HL-60/S4 treated with retinoic acid at 250 ng/mL for 4 days and 3 days (cell line): Measurements from ENCODE around the gene TPSB2.

ENCODE experiments used
- in situ Hi-C: fragments of 300-500 bp; cut with MboI; formaldehyde crosslinking; loops from 2 replicates; pipeline ENCODE4 v1.7.0; 2022; ENCODE audit warnings: low sequenced_read_pairs

TPSB2 gene

DNA sequence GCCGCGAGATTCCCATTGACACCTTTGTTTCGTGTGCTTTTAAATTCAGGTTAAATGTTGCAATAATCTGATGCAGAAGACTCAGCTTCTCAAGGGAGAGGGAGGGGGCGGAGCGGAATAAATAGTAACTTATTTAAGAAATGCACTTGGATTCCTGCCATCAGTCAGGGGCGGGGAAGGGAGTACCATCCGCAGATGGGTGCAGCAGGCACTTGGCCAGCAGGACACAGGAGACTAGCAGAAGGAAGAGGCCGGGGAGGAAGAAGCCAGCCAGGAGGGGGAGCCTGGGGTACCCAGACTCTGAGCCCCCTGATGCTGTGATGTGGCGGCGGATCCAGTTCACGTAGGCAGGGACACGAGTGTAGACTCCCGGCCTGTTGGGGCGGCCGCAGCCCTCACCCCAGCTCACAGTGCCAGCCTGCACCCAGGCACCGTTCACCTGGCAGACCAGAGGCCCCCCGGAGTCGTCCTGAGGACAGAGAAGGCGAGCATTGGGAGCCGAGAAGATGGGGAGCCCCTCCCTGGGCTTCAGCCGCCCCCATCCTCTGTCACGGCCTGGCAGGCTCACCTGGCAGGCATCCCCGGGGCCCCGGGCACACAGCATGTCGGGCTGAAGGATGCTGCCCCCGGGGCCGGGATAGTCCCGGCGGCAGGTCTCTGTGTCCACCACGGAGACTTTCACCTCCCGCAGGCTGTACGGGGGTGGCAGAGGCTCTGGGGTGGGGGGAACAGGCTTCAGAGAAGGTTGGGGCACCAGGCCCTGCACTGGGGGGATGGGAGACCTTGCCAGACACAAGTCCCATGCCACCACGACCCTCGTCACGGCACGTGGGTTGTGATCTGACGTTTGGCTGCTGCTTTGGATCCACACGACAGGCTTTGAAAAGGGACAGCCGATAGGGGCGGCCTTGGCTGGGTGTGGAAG is 8.1 kb downstream of the TPSB2 start:
- in situ Hi-C loops, result no loop called here

DNA sequence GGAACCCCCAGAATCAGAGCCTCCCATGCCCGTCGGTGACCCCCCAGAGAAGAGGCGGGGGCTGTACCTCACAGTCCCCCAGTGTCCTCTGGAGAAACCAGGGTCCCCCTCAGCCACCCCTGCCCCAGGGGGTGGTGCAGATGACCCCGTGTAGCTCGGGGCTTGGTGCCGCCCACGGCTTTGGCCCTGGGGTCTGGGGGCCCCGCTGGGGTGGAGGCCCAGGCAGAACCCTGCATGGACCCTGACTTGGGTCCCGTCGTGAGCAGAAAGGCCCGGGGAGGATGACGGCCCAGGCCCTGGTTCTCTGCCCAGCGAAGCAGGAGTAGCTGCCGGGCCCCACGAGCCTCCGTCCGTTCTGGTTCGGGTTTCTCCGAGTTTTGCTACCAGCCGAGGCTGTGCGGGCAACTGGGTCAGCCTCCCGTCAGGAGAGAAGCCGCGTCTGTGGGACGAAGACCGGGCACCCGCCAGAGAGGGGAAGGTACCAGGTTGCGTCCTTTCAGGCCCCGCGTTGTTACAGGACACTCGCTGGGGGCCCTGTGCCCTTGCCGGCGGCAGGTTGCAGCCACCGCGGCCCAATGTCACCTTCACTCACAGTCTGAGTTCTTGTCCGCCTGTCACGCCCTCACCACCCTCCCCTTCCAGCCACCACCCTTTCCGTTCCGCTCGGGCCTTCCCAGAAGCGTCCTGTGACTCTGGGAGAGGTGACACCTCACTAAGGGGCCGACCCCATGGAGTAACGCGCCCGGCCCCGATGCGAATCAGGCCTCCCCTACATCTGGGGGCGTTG is 8.9 kb downstream of the TPSB2 start:
- in situ Hi-C loops, result no loop called here

DNA sequence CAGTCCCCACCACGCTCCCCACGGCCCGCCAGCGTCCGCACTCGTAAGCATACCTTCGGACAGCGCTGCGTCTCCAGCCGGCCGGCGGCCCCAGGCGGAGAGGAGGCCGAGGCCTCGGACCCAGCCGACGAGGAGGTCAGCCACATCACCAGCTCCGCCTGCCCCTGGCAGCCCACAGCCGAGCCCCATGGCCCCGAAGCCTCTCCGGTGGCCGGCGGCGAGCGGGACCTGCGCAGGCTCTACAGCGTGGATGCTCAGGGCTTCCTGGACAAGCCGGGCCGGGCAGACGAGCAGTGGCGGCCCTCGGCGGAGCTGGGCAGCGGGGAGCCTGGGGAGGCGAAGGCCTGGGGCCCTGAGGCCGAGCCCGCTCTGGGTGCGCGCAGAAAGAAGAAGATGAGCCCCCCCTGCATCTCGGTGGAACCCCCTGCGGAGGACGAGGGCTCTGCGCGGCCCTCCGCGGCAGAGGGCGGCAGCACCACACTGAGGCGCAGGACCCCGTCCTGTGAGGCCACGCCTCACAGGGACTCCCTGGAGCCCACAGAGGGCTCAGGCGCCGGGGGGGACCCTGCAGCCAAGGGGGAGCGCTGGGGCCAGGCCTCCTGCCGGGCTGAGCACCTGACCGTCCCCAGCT is 9.8 kb downstream of the TPSB2 start:
- in situ Hi-C loops, result no loop called here

DNA sequence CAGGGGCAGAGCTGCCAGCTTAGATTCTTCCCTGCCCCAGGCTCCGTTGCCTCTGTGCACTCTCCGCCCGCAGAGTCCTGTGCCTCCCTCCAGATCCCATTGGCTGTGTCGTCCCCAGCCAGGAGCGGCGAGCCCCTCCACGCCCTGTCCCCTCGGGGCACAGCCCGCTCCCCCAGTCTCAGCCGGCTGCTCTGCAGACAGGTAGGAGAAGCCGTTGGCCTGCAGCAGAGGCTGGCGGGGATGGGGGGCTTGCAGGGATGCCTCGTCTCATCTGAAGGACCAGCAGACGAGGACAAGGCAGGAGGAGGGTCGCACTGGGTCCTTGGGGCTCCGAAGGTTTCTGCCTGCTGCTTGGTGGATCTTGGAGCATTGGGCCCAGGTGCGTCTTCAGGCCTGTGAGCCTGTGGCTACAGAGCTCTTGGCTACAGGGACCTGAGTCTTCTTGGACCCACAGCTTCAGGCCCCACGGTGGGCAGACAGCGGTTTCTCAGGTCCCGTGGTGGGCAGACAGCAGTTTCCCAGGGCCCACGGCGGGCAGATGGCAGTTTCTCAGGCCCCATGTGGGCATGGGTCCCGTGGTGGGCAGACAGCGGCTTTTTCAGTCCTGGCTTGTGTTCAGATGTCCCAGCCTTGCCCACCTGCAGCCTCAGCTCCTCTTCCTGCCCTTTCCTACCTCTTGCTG is 10.9 kb downstream of the TPSB2 start:
- in situ Hi-C loops, result no loop called here

DNA sequence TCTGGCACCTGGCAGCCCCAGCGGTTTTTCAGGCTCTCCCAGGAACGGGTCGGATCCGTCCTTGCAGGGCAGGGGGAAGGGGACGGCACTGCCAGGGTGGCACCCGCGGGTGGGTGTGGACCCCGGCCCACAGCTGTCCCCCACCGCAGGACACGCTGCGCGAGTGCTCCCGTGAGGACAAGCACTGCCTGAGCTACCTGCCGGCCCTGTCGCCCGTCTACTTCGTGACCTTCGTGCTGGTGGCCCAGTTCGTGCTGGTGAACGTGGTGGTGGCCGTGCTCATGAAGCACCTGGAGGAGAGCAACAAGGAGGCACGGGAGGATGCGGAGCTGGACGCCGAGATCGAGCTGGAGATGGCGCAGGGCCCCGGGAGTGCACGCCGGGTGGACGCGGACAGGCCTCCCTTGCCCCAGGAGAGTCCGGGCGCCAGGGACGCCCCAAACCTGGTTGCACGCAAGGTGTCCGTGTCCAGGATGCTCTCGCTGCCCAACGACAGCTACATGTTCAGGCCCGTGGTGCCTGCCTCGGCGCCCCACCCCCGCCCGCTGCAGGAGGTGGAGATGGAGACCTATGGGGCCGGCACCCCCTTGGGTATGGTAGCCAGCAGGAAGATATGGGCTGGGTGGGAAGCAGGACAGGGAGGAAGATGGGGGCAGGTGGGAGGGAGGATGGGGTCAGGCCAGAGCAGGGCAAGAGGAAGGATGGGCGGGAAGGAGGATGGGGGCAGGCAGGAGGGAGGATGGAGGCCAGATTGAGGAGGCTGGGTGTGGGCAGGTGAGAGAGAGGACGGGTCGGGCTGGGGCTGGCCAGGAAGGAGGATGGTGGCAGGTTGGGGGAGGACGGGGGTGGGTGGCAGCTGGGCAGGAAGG is 11.7 kb downstream of the TPSB2 start:
- in situ Hi-C loops, result no loop called here

DNA sequence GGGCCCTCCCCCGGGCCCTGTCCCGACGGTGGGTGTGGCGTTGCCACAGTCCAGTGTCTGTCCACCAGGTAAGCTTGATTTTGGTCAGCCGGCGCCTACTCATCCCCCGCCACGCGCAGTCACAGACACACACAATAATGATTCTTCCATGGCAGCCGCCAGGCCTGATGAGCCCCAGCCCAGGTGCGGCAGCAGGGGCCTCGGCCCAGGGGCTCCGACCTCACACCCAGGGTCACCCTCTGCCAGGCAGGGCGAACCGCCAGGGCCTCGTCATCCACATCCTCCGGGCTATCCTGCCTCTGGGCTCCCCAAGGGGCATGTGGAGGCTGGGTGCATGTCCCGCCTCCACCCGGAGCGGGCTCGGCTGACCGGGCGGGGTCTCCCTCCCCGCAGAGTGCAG is 12.5 kb downstream of the TPSB2 start:
- in situ Hi-C loops, result no loop called here

DNA sequence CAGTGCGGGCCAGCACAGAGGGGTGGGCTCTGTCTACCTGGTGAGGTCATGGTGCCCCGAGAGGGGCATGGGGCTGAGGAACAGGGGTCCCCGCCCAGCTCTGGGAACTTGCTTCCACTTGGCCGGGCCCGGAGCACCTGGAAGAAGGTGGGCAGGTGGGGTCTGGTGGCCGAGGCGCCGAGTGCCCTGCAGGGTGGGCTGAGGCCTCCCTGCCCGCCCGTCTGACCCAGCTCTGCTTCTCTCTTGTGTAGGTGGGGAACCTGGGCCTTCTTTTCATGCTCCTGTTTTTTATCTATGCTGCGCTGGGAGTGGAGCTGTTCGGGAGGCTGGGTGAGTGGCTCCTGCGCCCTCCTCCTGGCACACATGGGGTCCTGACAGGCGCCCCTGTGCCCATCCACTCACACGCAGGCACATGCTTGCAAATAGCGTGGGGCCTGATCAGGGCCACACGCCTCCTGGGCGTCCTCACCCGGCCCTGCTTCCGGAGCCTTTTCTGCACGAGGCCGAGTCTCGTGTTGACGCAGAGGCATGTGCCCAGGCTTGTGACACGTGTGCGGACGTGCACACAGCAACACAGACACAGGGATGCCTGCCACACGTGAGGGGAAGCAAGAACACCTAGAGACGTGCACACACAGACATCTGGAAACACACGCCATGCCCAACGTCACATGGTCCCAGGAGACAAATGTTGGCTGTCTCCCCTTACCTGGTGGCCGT is 13.1 kb downstream of the TPSB2 start:
- in situ Hi-C loops, result no loop called here

DNA sequence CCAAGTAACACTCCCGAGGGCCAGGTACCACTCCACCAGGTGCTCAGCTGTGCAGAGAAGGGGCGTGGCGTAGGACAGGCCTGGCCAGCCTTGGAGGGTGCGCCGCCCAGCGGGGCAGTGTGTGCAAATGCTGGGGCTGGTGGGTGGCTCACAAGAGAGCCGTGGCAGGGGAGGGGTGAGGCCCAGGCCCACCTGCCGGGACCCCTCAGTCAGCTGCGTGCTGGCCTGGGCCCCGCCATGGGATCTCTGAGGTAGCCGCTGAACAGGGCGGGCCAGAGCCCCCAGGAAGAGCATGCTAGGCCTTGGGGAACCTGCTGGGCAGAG is 13.7 kb downstream of the TPSB2 start:
- in situ Hi-C loops, result no loop called here

DNA sequence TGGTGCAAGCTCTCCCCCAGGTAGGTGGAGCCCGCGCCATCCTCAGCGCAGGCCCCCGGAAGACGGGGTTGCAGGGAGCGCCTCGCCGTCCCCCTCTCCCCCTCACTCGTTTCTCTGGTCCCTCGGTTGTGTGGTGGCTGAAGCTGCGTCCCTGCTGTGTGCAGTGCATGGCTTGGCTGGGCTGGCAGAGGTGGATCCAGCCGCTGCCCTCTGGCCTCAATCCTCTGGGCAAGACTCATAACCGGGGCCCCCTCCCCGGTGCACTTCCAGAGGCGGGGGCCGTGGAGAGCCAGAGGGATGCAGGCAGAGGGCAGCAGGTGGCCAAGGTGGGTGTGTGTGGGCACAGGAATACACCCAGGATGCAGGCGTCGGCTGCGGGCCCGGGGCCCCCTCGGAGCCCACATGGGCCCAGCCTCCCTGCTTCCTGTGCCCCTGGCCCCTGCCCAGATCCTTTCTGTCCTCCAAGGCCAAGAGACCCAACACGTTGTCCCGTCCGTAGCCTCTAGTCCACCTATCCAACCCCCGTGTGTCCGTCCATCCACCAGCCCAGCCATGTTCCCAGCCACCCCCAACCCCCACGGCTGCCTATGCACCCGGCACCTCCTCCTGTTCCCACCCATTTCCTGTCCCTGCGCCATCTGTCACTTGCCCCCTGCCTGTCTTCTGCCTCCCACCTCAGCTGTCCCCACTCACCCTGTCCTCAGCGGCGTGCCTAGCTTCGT is 14.2 kb downstream of the TPSB2 start:
- in situ Hi-C loops, result no loop called here

DNA sequence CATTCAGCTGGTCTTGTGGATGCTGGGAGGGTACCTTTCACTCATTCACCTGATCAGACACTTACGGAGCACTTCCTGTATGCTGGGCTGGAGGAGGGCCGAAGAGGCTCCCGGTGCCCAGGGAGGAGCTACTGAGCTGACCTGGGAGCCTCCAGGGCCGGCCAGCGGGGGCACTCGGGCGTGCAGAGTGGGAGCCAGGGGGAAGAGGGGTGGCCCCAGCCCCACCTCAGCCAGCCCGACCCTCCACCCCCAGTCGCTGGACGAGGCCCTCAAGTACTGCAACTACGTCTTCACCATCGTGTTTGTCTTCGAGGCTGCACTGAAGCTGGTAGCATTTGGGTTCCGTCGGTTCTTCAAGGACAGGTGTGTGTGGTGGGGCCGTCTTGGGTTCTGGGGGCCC is 15.3 kb downstream of the TPSB2 start:
- in situ Hi-C loops, result no loop called here

DNA sequence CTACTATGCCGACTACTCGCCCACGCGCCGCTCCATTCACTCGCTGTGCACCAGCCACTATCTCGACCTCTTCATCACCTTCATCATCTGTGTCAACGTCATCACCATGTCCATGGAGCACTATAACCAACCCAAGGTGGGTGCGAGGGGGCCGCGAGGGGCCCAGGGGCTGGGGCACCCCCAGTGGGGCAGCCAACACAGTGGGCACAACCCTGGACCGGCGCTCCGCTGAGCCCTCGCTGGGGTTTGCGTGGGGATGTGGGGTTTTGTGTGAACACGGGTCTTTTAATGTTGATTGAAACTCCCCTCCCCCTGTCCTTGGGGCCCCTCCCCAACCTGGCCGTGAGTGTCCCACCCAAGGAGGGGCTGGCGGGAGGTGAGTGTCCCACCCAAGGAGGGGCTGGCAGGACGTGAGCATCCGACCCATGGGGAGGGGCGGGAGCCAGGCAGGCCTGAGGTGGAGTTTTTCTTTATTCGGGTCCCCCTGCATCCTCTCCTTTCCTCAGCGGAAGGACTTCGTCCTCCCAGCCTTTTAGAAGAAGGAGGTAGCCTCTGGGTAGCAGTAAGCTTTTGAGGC is 16.1 kb downstream of the TPSB2 start:
- in situ Hi-C loops, result no loop called here

DNA sequence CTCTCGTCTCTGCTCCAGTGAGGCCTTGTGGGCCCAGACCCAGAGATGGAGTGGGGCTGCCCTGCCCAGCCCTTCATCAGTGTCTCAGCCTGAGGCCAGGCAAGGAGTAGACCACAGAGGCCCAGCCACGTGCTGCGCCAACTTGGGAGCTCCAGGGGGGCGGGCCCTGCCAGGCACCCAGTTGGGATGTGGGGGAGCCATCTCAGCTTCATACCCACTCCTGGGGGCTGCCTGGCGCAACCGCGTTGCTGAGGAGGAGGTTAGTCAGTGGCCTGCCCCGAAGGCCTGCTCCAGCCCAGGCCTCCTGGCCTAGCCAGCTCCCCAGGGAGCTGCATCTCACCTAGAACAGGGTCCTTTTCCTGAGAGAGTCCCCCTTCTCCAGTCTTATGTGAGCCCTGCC is 16.8 kb downstream of the TPSB2 start:
- in situ Hi-C loops, result no loop called here

DNA sequence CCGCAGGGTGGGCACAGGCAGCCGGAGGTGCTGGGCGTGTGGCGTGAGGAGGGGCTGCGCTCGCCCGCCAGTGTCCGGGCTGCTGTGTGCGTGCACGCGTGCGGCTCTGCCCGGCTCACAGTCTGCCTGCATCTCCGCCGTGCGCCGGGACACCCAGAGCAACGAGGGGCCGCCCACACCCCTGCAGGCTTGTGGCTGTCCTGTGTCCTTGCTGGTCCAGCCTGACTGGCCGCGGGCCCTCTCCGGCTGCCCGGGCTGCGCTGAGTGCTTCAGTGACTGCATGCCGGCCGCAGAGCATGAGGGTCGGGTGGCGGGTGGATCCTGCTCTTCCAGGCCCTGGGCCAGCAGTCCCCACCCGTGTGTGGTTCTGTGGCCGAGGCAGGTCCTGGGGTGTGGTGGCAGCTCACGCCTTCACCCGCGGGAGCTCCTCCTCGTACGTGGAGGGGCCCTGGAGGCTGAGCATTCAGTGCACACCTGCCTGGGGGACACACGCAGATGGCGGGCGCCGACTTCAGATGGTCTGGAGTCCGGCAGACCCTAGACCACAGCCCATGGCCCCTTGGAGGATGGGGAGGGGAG is 17.3 kb downstream of the TPSB2 start:
- in situ Hi-C loops, result no loop called here

DNA sequence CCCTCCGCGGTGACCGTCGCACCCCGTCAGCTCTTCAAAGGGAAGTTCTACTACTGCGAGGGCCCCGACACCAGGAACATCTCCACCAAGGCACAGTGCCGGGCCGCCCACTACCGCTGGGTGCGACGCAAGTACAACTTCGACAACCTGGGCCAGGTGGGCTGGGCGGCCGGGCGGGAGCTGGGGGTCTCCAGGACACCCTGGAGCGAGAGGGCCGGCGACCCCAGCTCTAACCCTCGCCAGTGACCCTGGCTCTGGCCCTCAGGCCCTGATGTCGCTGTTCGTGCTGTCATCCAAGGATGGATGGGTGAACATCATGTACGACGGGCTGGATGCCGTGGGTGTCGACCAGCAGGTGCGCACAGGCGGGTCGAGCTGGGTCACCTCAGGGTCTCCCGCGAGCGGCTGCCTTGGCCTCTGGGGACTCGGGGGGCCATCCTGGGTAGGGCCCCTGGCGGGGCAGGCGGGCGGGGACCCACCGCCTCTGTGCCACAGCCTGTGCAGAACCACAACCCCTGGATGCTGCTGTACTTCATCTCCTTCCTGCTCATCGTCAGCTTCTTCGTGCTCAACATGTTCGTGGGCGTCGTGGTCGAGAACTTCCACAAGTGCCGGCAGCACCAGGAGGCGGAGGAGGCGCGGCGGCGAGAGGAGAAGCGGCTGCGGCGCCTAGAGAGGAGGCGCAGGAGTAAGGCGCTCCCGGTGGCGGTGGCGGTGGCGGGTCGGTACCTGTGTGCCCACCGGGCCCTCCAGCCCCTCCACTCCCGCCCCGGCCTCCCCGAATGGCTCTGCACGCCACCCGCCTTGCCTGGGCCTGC is 18.3 kb downstream of the TPSB2 start:
- in situ Hi-C loops, result no loop called here

DNA sequence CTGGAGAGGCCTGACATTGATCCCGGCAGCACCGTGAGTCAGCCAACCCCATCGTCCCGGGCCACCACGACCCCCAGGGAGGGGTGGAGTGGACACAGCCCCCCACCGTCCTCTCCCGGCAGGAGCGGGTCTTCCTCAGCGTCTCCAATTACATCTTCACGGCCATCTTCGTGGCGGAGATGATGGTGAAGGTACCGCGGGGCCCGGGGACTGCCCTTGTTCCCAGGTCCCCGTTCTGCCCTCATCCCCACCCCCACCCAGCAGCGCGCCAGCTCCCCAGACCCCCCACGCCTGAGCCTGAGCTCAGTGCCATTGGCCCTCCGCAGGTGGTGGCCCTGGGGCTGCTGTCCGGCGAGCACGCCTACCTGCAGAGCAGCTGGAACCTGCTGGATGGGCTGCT is 19.5 kb downstream of the TPSB2 start:
- in situ Hi-C loops, result no loop called here

DNA sequence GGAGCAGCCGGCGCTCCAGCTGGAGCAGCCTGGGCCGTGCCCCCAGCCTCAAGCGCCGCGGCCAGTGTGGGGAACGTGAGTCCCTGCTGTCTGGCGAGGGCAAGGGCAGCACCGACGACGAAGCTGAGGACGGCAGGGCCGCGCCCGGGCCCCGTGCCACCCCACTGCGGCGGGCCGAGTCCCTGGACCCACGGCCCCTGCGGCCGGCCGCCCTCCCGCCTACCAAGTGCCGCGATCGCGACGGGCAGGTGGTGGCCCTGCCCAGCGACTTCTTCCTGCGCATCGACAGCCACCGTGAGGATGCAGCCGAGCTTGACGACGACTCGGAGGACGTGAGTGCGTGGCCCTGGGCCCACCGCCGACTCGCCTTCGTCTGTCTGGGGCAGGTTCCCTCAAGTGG is 20.9 kb downstream of the TPSB2 start:
- in situ Hi-C loops, result no loop called here

DNA sequence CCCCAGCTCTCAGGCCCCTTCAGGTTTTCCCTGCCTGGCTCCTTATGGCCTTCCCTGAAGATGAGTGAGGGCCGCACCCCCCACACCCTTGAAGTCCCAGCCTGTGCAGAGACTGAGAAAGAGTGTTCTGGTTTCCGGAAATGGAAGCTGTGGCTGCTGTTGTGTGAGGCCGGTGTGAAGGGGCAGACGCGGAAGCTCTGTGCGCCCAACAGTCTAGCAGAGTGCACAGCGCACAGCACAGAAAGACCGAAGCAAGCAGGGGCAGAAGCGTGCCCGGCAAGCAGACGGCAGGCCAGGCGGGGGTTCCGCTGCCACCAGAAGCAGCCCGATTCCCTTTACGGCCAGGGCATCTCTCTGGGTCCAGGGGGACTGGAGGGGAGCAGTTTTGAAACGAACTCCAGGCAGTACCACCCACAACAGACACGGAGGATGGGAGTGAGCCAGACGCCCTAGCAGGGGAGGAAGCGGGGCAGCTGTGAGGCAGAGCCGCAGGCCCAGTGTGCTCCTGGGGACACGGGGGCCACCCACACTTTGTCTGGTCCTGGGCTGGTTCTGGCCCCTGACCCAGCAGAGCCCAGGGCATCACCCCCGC is 21.6 kb downstream of the TPSB2 start:
- in situ Hi-C loops, result no loop called here
